Fibroblast of villous mesenchyme (primary cell): Measurements from ENCODE around the gene SSH2. TPM values are rescaled to one million over a fixed set of nuclear protein-coding genes. Genes with fewer than 3 reads are reported as not detected.

Experiments
- DNase-seq: peaks from one replicate; pipeline ENCODE4 v3.0.0-alpha.2; 2010; ENCODE audit warnings: low read depth
- H3K4me3 ChIP-seq: 2 replicates; pipeline ENCODE4 v1.5.1; 2011; ENCODE audit warnings: low read depth, mild to moderate bottlenecking, low read length
- CTCF ChIP-seq: IDR thresholded peaks from 2 replicates; pipeline ENCODE4 v1.5.1; 2012; ENCODE audit warnings: low read depth, mild to moderate bottlenecking, low read length; ENCODE audit not compliant: insufficient read depth
- total RNA-seq: library from RNA; depleted of rRNA; stranded (reverse); fragments of >200 nt; gene quantifications from 2 replicates; pipeline ENCODE4 v1.2.3, GENCODE V29; 2012

The SSH2 gene
- total RNA-seq, 1 donor = 19.0 TPM

DNA sequence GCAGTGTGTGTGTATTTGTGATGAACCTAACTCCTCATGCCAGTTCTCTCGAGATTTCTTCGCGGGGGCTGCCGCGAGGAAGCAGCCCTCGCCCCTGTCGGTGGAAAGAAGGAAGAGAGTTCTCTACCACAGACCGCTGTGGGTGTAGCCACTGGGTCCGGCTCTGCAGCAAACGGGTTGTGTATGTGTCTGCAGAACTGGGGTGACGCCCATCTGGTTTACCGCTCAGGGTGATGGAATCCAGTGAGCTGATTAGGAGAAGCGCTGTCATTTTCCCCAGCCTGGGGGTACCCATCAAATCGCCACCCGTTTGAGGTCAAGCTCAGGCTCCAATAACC lies 315.0 kb downstream of the SSH2 start:
- peak overlapping the region; percentile 52 for H3K4me3 ChIP-seq
- DNase-seq = no peak

GRCh38 chr17:29614349-29615047 lies 315.5 kb downstream of the SSH2 start:
- H3K4me3 ChIP-seq = no peak overlapping the region
- DNase-seq = no peak
- no peak for TF ChIP-seq CTCF

More for the DNA sequence above, 315.0 kb downstream of the SSH2 start:
- peak; percentile 11 for TF ChIP-seq CTCF

- no peak for TF ChIP-seq CTCF
These were observed 316.2 kb downstream of the SSH2 start for GRCh38 chr17:29613856-29614255.

DNA sequence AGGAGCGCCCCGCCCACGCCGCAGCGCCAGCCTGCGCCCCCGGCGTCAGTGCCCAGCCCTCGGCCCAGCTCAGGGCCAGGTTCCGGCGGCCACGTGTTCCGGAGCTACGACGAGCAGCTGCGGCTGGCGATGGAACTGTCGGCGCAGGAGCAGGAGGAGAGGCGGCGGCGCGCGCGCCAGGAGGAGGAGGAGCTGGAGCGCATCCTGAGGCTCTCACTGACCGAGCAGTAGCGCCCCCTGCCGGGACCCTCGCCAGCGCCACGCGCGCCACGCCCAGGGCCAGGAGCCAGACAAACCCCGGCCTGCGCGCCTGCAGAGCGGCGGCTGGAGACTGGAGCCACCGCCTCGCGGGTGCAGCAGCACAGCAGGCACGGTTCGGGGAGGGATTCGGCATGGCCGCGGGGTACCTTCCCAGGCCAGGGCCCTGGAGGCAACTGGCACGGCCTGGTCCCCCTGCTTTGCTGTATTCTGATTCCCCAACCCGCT lies 316.6 kb downstream of the SSH2 start:
- TF ChIP-seq CTCF = peak; percentile 76
- peak overlapping the region; percentile 45 for H3K4me3 ChIP-seq
- peak; percentile 91 for DNase-seq

More at GRCh38 chr17:29613856-29614255, 316.2 kb downstream of the SSH2 start:
- H3K4me3 ChIP-seq = peak overlapping the region; percentile 45
- DNase-seq = no peak

DNA sequence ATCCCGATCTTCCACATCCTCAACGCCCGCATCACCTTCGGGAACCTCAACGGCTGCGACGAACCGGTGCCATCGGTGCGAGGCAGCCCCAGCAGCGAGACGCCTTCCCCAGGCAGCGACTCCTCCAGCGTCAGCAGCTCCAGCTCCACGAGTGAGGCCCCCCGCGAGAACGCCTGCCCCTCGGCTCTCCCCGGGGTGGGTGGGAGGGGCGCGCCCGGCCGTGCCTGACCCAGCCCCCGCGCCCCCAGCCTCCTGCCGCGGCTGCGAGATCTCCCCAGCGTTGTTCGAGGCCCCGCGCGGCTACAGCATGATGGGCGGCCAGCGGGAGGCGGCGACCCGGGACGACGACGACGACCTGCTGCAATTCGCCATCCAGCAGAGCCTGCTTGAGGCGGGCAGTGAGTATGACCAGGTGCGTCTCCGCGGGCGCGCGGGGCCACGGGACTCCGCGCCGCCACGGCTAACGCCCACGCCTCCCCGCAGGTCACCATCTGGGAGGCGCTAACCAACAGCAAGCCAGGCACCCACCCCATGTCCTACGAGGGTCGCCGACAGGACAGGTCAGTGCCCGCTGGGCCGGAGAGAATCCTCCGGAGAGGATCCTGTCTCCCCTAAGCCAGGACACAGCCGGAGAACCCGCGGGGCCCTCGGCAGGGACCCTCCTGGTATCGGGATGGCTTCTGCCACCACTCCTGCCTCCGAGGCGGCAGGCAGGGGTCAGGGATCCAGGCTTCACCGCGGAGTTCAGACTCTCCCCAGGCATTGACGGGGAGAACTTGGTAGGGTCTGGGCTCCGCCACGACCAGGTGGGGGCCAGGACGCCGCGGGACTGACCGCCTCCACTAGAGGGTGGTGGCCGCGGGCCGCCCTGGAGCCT lies 317.4 kb downstream of the SSH2 start:
- no peak for DNase-seq
- H3K4me3 ChIP-seq = no peak overlapping the region
- TF ChIP-seq CTCF = no peak

DNA sequence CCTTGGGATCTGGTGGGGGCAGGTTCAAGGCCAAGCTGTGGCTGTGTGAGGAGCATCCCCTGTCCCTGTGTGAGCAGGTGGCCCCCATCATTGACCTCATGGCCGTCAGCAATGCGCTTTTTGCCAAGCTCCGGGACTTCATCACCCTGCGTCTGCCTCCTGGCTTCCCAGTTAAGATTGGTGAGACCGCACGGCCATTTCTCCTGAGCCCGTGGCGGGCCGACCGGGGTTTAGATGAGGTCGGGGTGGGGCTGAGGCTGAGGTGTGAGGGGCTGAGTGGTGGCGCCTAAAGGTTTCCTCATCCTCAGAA lies 318.0 kb downstream of the SSH2 start:
- no peak overlapping the region for H3K4me3 ChIP-seq
- TF ChIP-seq CTCF = no peak
- no peak for DNase-seq
